Astrocyte (in vitro differentiated cells and primary cell): ENCODE measurements around the gene BTRC.

Source experiments
- EZH2 ChIP-seq: IDR thresholded peaks from 2 replicates; pipeline ENCODE4 v1.6.1; 2012; ENCODE audit warnings: mild to moderate bottlenecking, low read length, inconsistent platforms; ENCODE audit not compliant: insufficient read depth
- TF ChIP-seq, protein P1 (sequence below): IDR thresholded peaks from 2 replicates; pipeline ENCODE4 v1.5.1; 2011; ENCODE audit warnings: low read depth, mild to moderate bottlenecking, inconsistent platforms, low read length, moderate library complexity; ENCODE audit not compliant: insufficient read depth

DNA sequence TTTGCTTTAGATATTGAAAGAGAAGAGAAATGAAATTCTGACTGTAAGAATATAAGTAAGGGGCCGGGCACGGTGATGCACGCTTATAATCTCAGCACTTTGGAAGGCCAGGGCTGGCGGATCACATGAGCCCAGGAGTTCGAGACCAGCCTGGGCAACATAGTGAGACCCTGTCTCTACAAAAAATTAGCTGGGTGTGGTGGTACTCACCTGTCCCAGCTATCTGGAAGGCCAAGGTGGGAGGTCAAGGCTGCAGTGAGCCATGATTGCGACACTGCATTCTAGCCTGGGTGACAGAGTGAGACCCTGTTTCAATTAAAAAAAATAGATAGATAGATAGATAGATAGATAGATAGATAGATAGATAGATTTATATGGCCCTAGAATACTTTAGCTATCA lies 82.3 kb downstream of the BTRC start:
- TF ChIP-seq EZH2 = no peak
- TF ChIP-seq, protein P1, sequence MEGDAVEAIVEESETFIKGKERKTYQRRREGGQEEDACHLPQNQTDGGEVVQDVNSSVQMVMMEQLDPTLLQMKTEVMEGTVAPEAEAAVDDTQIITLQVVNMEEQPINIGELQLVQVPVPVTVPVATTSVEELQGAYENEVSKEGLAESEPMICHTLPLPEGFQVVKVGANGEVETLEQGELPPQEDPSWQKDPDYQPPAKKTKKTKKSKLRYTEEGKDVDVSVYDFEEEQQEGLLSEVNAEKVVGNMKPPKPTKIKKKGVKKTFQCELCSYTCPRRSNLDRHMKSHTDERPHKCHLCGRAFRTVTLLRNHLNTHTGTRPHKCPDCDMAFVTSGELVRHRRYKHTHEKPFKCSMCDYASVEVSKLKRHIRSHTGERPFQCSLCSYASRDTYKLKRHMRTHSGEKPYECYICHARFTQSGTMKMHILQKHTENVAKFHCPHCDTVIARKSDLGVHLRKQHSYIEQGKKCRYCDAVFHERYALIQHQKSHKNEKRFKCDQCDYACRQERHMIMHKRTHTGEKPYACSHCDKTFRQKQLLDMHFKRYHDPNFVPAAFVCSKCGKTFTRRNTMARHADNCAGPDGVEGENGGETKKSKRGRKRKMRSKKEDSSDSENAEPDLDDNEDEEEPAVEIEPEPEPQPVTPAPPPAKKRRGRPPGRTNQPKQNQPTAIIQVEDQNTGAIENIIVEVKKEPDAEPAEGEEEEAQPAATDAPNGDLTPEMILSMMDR = no peak
